GM19043 (cell line): ENCODE data around the gene TSR3.

ENCODE experiments used
- ATAC-seq: cut with Tn5 transposase; IDR thresholded peaks from one replicate; pipeline ENCODE4 v1.9.1; 2021; ENCODE audit warnings: low read depth; ENCODE audit not compliant: unreplicated experiment

Gene TSR3

GRCh38 chr16:1311738-1312466 is 39.8 kb downstream of the TSR3 start:
- no peak for ATAC-seq

GRCh38 chr16:1311212-1311737 is 40.4 kb downstream of the TSR3 start:
- no peak for ATAC-seq

- no peak for ATAC-seq
Observed at GRCh38 chr16:1310832-1311200, 40.9 kb downstream of the TSR3 start.

GRCh38 chr16:1309888-1310831 is 41.5 kb downstream of the TSR3 start:
- ATAC-seq, result no peak

- no peak for ATAC-seq
Observed at GRCh38 chr16:1308977-1309885, 42.4 kb downstream of the TSR3 start, which contains the start of gene UBE2I. TSS of gene UBE2I (plus strand) at chr16:1309636. CDS start at chr16:1314031, 4,395 bp downstream.

GRCh38 chr16:1308036-1308976 is 43.4 kb downstream of the TSR3 start:
- no peak for ATAC-seq

GRCh38 chr16:1306334-1306733 is 45.3 kb downstream of the TSR3 start:
- no peak for ATAC-seq

- ATAC-seq, result no peak
Observed at GRCh38 chr16:1305823-1306222, 45.9 kb downstream of the TSR3 start.

- no peak for ATAC-seq
Observed at GRCh38 chr16:1301562-1301961, 50.1 kb downstream of the TSR3 start.

- no peak for ATAC-seq
Observed at GRCh38 chr16:1300664-1301476, 50.8 kb downstream of the TSR3 start.

GRCh38 chr16:1299868-1300203 is 51.8 kb downstream of the TSR3 start:
- ATAC-seq, result no peak
